OCI-LY3 (cell line): ENCODE results near the gene XPO6.

Source experiments
- EZH2phosphoT487 ChIP-seq: fragments of 200-600 bp; shearing (Covaris generic); IDR thresholded peaks from 2 replicates; pipeline ENCODE4 v1.6.1; 2018; ENCODE audit warnings: antibody characterized with exemption, mixed run types, low read depth
- TF ChIP-seq, protein P1 (sequence below): fragments of 200-600, 300-600 bp; sonication (generic); IDR thresholded peaks from 2 replicates; pipeline ENCODE4 v1.5.1; 2014; ENCODE audit warnings: antibody characterized with exemption, low read length, low read depth

GRCh38 chr16:28186752-28187151, 25.0 kb downstream of the XPO6 start:
- TF ChIP-seq, protein P1, sequence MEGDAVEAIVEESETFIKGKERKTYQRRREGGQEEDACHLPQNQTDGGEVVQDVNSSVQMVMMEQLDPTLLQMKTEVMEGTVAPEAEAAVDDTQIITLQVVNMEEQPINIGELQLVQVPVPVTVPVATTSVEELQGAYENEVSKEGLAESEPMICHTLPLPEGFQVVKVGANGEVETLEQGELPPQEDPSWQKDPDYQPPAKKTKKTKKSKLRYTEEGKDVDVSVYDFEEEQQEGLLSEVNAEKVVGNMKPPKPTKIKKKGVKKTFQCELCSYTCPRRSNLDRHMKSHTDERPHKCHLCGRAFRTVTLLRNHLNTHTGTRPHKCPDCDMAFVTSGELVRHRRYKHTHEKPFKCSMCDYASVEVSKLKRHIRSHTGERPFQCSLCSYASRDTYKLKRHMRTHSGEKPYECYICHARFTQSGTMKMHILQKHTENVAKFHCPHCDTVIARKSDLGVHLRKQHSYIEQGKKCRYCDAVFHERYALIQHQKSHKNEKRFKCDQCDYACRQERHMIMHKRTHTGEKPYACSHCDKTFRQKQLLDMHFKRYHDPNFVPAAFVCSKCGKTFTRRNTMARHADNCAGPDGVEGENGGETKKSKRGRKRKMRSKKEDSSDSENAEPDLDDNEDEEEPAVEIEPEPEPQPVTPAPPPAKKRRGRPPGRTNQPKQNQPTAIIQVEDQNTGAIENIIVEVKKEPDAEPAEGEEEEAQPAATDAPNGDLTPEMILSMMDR = no peak
- no peak for TF ChIP-seq EZH2phosphoT487
